CD14-positive monocyte (primary cell): ENCODE results near the gene WASF2. TPM values are rescaled to one million over a fixed set of nuclear protein-coding genes. Genes with fewer than 3 reads are reported as not detected.
A peak's percentile ranks its signal among the peaks of the same experiment; 100 is the strongest.
"Not testable (repeated sequence)": the region's sequence is repeated elsewhere in the genome, so short reads cannot be mapped to it uniquely, and the experiment has no call there.

Experiments
- DNase-seq, 3 donors: peaks; one replicate each; pipeline ENCODE4 v3.0.0-alpha.2; 2011 to 2022
- H2AFZ ChIP-seq: 2 replicates; pipeline ENCODE4 v1.6.0; 2012; ENCODE audit warnings: mild to moderate bottlenecking, low read depth, low read length, inconsistent platforms; ENCODE audit not compliant: insufficient read depth, poor library complexity, severe bottlenecking
- H3K27ac ChIP-seq, 2 donors: 1 replicate in 1 of 2; 2 replicates in 1 of 2; pipeline ENCODE4 v1.5.1; 2012 to 2013; ENCODE audit warnings: low read length in 2 of 2, control low read depth in 1 of 2, inconsistent platforms in 1 of 2, low read depth in 1 of 2, mild to moderate bottlenecking in 1 of 2
- H3K27me3 ChIP-seq, 2 donors: one replicate each; pipeline versions ENCODE4 v1.6.0 to v1.6.1; 2011 to 2013; ENCODE audit warnings: low read length in 2 of 2; ENCODE audit not compliant: control insufficient read depth in 2 of 2, insufficient read depth in 2 of 2
- H3K36me3 ChIP-seq, 2 donors: replicated peaks in 1 of 2; 1 replicate in 1 of 2; 2 replicates in 1 of 2; pipeline versions ENCODE4 v1.5.1 to v1.6.1; 2012 to 2013; ENCODE audit warnings: low read length in 2 of 2, control low read depth in 1 of 2, inconsistent platforms in 1 of 2, mild to moderate bottlenecking in 1 of 2; ENCODE audit not compliant: insufficient read depth in 2 of 2, control insufficient read depth in 1 of 2
- H3K4me1 ChIP-seq, 2 donors: 1 replicate in 1 of 2; 2 replicates in 1 of 2; pipeline versions ENCODE4 v1.5.1 to v1.6.1; 2012 to 2013; ENCODE audit warnings: low read length in 2 of 2, control low read depth in 1 of 2, inconsistent platforms in 1 of 2, mild to moderate bottlenecking in 1 of 2, moderate library complexity in 1 of 2; ENCODE audit not compliant: insufficient read depth in 2 of 2, control insufficient read depth in 1 of 2
- H3K4me2 ChIP-seq: replicated peaks from 2 replicates; pipeline ENCODE3; 2012; ENCODE audit warnings: low read length, moderate library complexity, mild to moderate bottlenecking; ENCODE audit not compliant: poor library complexity, severe bottlenecking; ENCODE audit errors: extremely low read depth
- H3K4me3 ChIP-seq, 3 experiments: fragments of 200-600 bp in 1 of 3; sonication (generic) in 1 of 3; replicated peaks in 1 of 3; 1 replicate in 2 of 3; 2 replicates in 1 of 3; pipeline ENCODE4 v1.5.1; 2011 to 2013; ENCODE audit warnings: low read length in 3 of 3, mild to moderate bottlenecking in 3 of 3, control low read depth in 2 of 3, low read depth in 2 of 3, inconsistent platforms in 1 of 3, moderate library complexity in 1 of 3
- H3K79me2 ChIP-seq: 2 replicates; pipeline ENCODE4 v1.6.0; 2012; ENCODE audit warnings: mild to moderate bottlenecking, control low read depth, inconsistent platforms, low read length, moderate library complexity; ENCODE audit not compliant: insufficient read depth
- H3K9ac ChIP-seq: 2 replicates; pipeline ENCODE4 v1.6.0; 2017; ENCODE audit warnings: low read length, mild to moderate bottlenecking; ENCODE audit not compliant: insufficient read depth, poor library complexity, severe bottlenecking
- H3K9me3 ChIP-seq, 2 donors: replicated peaks in 1 of 2; 1 replicate in 1 of 2; 2 replicates in 1 of 2; pipeline versions ENCODE4 v1.5.1 to v1.6.1; 2012 to 2013; ENCODE audit warnings: low read length in 2 of 2, control low read depth in 1 of 2; ENCODE audit not compliant: control insufficient read depth in 1 of 2, insufficient read depth in 1 of 2
- H4K20me1 ChIP-seq: 2 replicates; pipeline ENCODE4 v1.6.0; 2012; ENCODE audit warnings: mild to moderate bottlenecking, low read length, control low read depth, moderate library complexity; ENCODE audit not compliant: insufficient read depth
- H3K27ac Mint-ChIP-seq, 7 donors: one replicate each; pipeline ENCODE4 v1.8.0; 2020; ENCODE audit warnings: mild to moderate bottlenecking in 7 of 7, mixed read lengths in 7 of 7, moderate library complexity in 6 of 7, inconsistent platforms in 2 of 7
- H3K27me3 Mint-ChIP-seq, 3 donors: one replicate each; pipeline ENCODE4 v1.8.0; 2021 to 2022; ENCODE audit warnings: low read depth in 3 of 3, mild to moderate bottlenecking in 3 of 3, mixed read lengths in 3 of 3, moderate library complexity in 3 of 3, inconsistent platforms in 1 of 3
- H3K36me3 Mint-ChIP-seq, 2 donors: one replicate each; pipeline ENCODE4 v1.8.0; 2020; ENCODE audit warnings: mixed read lengths in 2 of 2, inconsistent platforms in 1 of 2, mild to moderate bottlenecking in 1 of 2
- H3K4me1 Mint-ChIP-seq: one replicate; pipeline ENCODE4 v1.8.0; 2020; ENCODE audit warnings: mild to moderate bottlenecking, mixed read lengths
- H3K4me3 Mint-ChIP-seq, 2 donors: one replicate each; pipeline ENCODE4 v1.8.0; 2020; ENCODE audit warnings: mild to moderate bottlenecking in 2 of 2, mixed read lengths in 2 of 2, moderate library complexity in 1 of 2
- H3K9me3 Mint-ChIP-seq, 7 donors: one replicate each; pipeline ENCODE4 v1.8.0; 2020 to 2022; ENCODE audit warnings: mixed read lengths in 7 of 7, mild to moderate bottlenecking in 6 of 7, moderate library complexity in 6 of 7, inconsistent platforms in 2 of 7
- WGBS: methylation state at CpG from one replicate; pipeline ENCODE4 v1.1.5; 2013; ENCODE audit warnings: missing lambda C conversion rate; ENCODE audit not compliant: insufficient coverage; 5-methylcytosine and 5-hydroxymethylcytosine counted together
- intact Hi-C, 2 donors: fragments of 100-400 bp; cut with micrococcal nuclease; formaldehyde crosslinking; loops; one replicate each; pipeline versions ENCODE4 v1.15.0 to v1.15.1; 2023
- polyA plus RNA-seq, 3 donors: library from polyadenylated mRNA; depleted of rRNA in 1 of 3; unstranded in 2 of 3; stranded (reverse) in 1 of 3; fragments of 300-500 nt in 2 of 3; fragments of >200 nt in 1 of 3; fragmentation: Illumina TruSeq in 2 of 3; gene quantifications; 1 replicate in 2 of 3; 2 replicates in 1 of 3; pipeline ENCODE4 v1.2.3, GENCODE V29; 2012 to 2021
- TF ChIP-seq, protein P1 (sequence below): fragments of 200-600 bp; IDR thresholded peaks from one replicate; pipeline ENCODE4 v1.8.0; 2022; ENCODE audit warnings: antibody characterized with exemption, mild to moderate bottlenecking

WASF2 gene
- polyA plus RNA-seq, 3 donors: 53.5 to 91.6 (median 86.4) TPM

DNA sequence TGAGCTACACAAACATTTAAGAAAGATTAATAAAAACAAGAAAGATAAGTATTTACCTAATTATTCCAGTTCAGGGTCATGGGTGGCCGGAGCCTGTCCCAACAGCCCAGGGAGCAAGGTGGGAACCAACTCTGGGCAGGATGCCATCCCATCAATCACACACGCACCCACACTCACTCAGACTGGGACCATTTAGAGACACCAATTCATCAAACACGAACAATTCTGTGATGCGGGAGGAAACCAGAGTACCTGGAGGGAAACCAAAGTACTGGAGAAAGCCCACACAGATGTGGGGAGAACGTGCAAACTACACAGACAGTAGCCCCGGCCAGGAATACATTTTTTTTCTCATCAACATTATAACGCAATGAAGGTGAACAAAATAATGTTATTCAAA, 16.2 kb downstream of the WASF2 start:
- no peak for DNase-seq
- peaks cover 0 to 1% (median 0%) of the 10 kb centered on the region in 7 donors for H3K9me3 Mint-ChIP-seq
- peaks cover 47 to 75% of the 10 kb centered on the region in 2 donors for H3K4me1 ChIP-seq
- WGBS: 31% methylated on average over 2 of the region's 7 CpGs
- H2AFZ ChIP-seq: no peak overlapping the region
- no peak overlapping the region for H3K4me3 ChIP-seq
- no peak overlapping the region for H3K9ac ChIP-seq
- H3K79me2 ChIP-seq: peaks cover 100% of the 10 kb centered on the region
- intact Hi-C loops: loop anchor here in 1 of 2 donors (10.0 kb wide), 1 partner anchor 49 kb away; no protein-coding TSS in a partner anchor
- no peak overlapping the region for H3K4me2 ChIP-seq
- peak overlapping the region in 1 of 2 donors; percentile 6 for H3K4me3 Mint-ChIP-seq
- H3K27me3 ChIP-seq: no peaks in the 10 kb centered on the region
- no peaks in the 10 kb centered on the region for H3K9me3 ChIP-seq
- peak overlapping the region in 4 of 7 donors; percentile 26 to 69 (median 42) for H3K27ac Mint-ChIP-seq
- H3K36me3 Mint-ChIP-seq: peaks cover 20 to 38% of the 10 kb centered on the region in 2 donors
- peaks cover 3 to 24% of the 10 kb centered on the region in 2 donors for H3K36me3 ChIP-seq
- H3K27me3 Mint-ChIP-seq: peaks cover 0 to 4% (median 0%) of the 10 kb centered on the region in 3 donors
- TF ChIP-seq, protein P1, sequence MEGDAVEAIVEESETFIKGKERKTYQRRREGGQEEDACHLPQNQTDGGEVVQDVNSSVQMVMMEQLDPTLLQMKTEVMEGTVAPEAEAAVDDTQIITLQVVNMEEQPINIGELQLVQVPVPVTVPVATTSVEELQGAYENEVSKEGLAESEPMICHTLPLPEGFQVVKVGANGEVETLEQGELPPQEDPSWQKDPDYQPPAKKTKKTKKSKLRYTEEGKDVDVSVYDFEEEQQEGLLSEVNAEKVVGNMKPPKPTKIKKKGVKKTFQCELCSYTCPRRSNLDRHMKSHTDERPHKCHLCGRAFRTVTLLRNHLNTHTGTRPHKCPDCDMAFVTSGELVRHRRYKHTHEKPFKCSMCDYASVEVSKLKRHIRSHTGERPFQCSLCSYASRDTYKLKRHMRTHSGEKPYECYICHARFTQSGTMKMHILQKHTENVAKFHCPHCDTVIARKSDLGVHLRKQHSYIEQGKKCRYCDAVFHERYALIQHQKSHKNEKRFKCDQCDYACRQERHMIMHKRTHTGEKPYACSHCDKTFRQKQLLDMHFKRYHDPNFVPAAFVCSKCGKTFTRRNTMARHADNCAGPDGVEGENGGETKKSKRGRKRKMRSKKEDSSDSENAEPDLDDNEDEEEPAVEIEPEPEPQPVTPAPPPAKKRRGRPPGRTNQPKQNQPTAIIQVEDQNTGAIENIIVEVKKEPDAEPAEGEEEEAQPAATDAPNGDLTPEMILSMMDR: no peak
- peaks cover 81% of the 10 kb centered on the region for H3K4me1 Mint-ChIP-seq
- H4K20me1 ChIP-seq: peaks cover 98% of the 10 kb centered on the region
- H3K27ac ChIP-seq: peak overlapping the region in 1 of 2 donors; percentile 49

DNA sequence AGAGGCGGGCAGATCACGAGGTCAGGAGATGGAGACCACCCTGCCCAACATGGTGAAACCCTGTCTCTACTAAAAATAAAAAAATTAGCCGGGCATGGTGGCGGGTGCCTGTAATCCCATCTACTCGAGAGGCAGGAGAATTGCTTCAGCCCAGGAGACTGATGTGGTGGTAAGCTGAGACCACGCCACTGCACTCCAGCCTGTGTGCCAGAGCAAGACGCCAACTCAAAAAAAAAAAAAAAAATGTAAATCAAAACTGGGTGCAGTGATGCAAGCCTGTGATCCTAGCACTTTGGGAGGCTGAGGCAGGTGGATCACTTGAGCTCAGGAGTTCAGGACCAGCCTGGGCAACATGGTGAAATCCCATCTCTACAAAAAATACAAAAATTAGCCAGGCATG, 17.9 kb downstream of the WASF2 start:
- intact Hi-C loops: loop anchor here in 1 of 2 donors (10.0 kb wide), 1 partner anchor 47 kb away; no protein-coding TSS in a partner anchor
- not testable (repeated sequence) for DNase-seq

More for the DNA sequence above, 17.9 kb downstream of the WASF2 start:
- not testable (repeated sequence) for H3K9ac ChIP-seq, H3K9me3 Mint-ChIP-seq, H3K27me3 ChIP-seq, H3K4me2 ChIP-seq, H3K4me3 Mint-ChIP-seq, H3K4me3 ChIP-seq, H2AFZ ChIP-seq, H3K27me3 Mint-ChIP-seq, H3K9me3 ChIP-seq
- Mint-ChIP-seq H3K4me1 (peaks cover 81% of the 10 kb centered on the region), H3K36me3 (peaks cover 24 to 47% of the 10 kb centered on the region in 2 donors), H3K27ac (peak overlapping the region in 6 of 7 donors; percentile 53 to 85 (median 69))
- H3K4me1 ChIP-seq: peaks cover 47 to 68% of the 10 kb centered on the region in 2 donors
- H3K79me2 ChIP-seq: peaks cover 100% of the 10 kb centered on the region
- peaks cover 3 to 24% of the 10 kb centered on the region in 2 donors for H3K36me3 ChIP-seq
- 89% methylated on average over 4 of the region's 7 CpGs for WGBS
- H4K20me1 ChIP-seq: peaks cover 100% of the 10 kb centered on the region
- peak overlapping the region; percentile 30 to 51 for H3K27ac ChIP-seq
